NCI-H1930 (cell line): ENCODE data around the gene POLR2C.
"Not testable (repeated sequence)": the region's sequence is repeated elsewhere in the genome, so short reads cannot be mapped to it uniquely, and the experiment has no call there.

Experiments
- DNase-seq, 2 experiments: peaks; one replicate each; lab custom pipeline; 2025; lab: John Stamatoyannopoulos, UW

The POLR2C gene

DNA sequence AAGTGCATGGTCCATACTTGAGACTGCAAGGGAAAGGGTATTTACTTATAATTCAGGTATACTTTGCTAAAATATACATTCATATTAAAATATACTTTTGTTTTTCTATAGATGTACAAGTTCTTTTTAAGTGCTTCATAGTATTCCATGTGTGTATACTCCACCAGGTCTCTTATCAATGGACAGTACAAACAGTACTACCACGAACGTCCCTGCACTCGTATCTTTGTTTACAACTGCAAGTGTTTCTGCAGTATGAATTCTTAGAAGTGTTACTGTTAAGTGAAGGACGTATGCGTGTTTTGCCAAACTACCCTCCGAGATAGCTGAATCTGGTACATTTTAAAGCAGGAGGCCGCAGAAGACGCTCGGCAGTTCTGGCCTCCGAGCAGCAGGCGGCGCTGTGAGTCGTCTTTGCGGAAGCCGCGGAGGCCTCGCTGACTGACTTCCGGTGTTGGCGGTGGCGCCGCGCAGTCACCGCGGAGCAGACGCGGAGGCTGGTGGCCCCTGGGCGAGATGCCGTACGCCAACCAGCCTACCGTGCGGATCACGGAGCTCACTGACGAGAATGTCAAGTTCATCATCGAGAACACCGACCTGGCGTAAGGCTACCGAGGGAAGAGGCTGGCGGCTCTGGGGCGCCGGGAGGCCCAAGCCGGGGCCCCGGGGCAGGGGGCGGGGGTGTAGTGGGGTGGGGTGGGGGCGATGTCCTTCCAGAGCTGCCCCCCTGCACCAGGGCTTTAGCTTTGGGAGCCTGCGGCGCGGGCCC lies at the start of gene POLR2C:
Gene POLR2C, plus strand, starts transcription at position 471 of the 769 bp plus-strand sequence. Its CDS starts 46 bp downstream, at position 517.
- peak; percentile 49 to 75 for DNase-seq

DNA sequence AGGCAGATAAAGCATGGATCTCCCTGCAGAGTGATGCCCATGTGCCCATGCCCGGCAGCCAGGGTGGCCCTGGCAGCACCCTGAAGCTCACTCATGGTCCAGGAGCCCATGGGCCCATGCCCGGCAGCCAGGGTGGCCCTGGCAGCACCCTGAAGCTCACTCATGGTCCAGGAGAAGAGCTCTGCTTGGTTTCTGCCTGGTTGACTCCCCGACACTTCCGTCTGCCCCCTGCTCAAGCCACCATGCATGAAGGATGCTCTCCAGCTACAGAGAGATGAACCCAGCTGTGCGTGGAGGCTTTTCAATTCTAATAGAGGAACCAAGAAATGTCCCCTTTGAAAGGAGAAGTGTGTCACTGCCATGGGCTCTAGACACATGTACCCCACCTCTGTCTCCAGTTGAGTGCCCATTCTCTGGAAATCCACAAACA lies 49.2 kb upstream of the POLR2C start:
- no peak for DNase-seq

- no peak for DNase-seq
Measured at GRCh38 chr16:57413733-57414132, 48.7 kb upstream of the POLR2C start.

DNA sequence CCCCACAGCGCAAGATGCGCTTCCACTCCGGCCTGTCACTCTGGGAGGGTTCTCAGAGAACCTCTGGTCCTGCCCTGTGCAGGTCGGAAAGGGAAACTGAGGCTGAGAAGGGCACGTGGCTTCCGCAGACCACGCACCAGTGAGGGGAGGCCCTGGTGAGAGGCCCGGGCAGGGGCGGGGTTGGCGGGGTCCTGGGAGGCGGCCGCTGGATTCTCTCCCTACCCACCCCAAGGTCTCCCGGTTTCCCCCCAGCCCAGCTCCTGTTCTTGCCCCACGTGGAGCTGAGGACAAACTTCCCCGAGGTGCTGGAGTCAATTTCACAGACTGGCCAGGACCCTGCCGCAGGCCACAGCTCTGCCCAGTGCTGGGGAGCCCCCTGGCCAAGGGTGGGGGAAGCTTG lies 46.4 kb upstream of the POLR2C start:
- DNase-seq = no peak

GRCh38 chr16:57419506-57419905 lies 43.0 kb upstream of the POLR2C start:
- no peak for DNase-seq

DNA sequence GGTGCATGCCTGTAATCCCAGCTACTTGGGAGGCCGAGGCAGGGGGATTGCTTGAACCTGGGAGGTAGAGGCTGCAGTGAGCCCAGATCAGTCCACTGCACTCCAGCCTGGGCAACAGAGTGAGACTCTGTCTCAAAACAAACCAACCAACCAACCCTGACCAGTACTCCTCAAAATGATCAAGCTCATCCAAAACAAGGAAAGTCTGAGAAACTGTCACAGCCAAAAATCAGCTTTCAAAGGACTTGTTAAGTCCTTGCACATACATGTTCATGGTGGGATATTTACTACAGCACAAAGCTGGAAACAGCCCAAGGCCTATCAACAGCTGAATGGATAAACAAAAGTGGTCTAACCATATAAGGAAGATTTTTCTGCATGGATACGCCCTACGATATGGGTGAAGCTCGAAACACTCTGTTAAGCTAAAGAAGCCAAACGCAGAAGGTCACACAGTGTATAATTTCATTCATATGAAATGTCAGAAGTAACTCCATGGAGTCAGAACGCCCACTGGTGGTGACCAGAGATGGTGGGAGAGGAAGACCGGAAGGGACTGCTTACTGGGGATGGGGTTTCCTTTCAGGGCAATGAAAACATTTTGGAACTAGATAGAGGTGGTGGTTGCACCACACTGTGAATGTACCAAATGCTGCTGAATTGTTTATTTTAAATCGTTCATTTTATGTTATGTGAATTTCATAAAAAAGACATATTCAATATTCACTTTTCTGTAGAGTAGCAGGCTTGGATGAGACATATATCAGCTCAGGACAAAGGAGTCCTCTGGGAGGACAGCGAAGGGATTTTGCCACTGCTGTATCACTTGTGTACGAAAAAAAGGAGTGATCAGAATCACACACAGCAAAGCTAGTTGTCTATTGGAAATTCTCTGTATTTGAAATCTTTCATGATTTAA lies 40.2 kb upstream of the POLR2C start:
- DNase-seq = peak; percentile 3 to 16

DNA sequence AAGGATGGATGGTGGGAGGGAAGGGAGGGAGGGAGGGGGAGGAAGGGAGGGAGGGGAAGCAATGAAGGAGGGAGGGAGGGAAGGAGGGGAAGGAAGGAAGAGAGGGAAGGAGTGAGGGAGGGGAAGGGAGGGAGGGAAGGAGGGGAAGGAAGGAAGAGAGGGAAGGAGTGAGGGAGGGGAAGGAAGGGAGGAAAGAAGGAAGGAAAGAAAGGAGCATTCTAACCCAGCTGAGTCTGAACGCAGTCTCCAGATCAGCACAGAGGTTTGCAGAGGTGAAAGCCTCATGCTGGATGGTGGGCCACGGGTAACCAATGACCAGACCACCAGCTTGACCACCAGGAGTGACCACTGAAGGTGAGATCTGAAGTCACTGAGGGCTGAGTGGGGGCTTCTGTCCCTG lies 39.3 kb upstream of the POLR2C start:
- no peak for DNase-seq

- DNase-seq = no peak
Measured at GRCh38 chr16:57424583-57424982, 37.9 kb upstream of the POLR2C start.

- DNase-seq = no peak
Measured at GRCh38 chr16:57426356-57426755, 36.1 kb upstream of the POLR2C start.

- DNase-seq = no peak
Measured at GRCh38 chr16:57427307-57427706, 35.2 kb upstream of the POLR2C start.

GRCh38 chr16:57427824-57428223 lies 34.7 kb upstream of the POLR2C start:
- no peak for DNase-seq

GRCh38 chr16:57430955-57431354 lies 31.5 kb upstream of the POLR2C start:
- DNase-seq = no peak

GRCh38 chr16:57432505-57432904 lies 30.0 kb upstream of the POLR2C start:
- DNase-seq = no peak

DNA sequence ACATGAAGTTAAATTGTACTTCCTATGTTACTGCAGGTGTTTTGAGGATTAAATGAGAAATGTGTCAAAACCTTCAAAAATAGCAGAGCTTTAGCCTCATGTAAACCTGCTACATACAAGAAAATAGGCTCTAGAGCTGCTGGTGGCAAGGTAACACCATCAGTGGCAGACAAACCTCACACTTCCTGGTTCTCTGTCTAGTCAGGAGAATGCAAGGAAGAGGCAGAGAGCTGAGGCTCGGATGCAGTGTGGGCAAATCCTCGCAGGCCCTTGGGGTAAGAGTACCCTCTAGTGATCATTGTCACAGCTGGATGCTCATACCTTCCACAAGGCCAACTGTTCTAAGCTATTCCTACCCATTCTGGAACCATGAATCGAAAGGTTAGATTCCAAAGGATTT lies 29.5 kb upstream of the POLR2C start:
- no peak for DNase-seq

DNA sequence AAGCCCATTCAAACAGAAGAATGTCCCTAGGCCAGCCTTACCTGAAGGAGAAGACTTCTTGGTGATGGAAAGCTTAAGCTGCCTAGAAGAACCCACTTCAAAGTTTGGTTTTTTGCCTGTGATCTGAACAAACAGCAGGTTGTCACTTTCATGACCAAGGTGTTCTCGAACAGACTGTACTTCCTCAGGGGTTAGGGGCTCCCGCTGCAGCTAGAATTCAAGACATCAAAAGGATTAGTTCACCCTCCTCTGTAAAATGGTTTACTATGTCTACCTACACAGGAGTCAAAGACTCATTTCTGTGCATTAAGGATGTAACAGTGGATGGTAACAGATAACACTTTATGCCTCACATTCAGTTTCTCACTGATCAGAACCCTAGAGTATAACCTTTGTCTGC lies 28.5 kb upstream of the POLR2C start:
- DNase-seq = no peak

- DNase-seq = no peak
Measured at GRCh38 chr16:57435838-57436237, 26.6 kb upstream of the POLR2C start.

DNA sequence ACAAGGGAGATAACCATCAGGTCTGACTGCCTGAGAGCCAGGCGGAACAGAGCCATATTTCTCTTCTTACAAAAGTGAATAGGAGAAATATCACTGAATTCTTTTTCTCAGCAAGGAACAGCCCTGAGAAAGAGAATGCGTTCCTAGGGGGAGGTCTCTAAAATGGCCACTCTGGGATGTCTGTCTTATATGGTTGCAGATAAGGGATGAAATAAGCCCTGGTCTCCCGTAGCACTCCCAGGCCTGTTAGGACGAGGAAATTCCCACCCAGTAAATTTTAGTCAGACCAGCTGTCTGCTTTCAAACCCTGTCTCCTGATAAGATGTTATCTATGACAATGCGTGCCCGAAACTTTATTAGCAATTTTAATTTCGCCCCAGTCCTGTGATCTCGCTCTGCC lies 22.5 kb upstream of the POLR2C start:
- not testable (repeated sequence) for DNase-seq

DNA sequence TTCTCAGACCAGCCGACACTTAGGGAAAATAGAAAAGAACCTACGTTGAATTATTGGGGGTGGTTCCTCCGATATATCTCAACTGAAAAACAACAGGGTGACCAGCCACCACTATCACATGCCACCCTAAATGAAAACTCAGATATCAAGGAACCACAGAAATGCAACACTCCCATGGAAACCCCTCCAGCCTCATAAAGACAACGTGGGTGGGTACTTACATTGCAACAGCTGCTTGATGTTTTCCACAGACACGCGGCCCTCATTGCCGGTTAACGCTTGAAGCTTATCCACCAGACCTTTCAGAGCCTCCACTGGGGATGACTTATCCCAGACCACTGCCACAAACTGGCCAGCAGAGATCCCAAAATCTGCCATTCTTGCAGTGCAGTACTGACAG lies 21.9 kb upstream of the POLR2C start:
- not testable (repeated sequence) for DNase-seq

GRCh38 chr16:57444711-57445110 lies 17.8 kb upstream of the POLR2C start:
- DNase-seq = no peak

- no peak for DNase-seq
Measured at GRCh38 chr16:57445510-57445909, 17.0 kb upstream of the POLR2C start.

DNA sequence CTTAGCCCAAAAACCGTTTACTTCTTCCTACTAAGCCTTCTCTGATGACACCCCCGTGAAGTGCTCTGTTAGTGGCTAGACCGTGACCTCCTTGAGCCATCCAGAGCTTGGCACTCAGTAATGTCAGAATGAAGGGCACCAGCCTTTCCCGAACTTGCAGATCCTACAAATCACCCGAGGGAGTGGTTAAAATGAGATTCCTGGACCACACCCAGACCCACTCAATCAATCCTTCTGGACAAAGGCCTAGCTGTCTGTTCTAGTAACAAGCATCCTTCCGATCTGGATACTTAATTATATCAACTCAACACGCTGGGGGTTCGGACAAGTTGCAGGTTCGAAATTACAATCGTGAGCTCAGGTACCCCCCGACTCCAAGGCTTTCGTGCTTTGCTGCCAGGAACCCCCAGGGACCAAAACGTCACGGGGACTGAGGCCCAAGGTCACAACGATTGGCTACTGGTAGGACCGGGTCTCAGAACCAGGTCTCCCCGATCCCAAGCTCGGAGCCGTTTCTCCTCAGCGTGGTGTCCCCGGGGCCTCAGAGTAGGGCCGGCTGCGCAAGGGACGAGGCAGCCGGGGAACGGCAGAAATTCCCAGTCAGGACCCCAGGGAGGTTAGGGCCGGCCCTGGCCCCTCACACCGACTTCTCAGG lies 15.8 kb upstream of the POLR2C start:
- DNase-seq = no peak

- DNase-seq = peak; percentile 82 to 85
Measured at GRCh38 chr16:57447186-57447962, 15.1 kb upstream of the POLR2C start, which contains the start of the genes CIAPIN1 and COQ9. Gene CIAPIN1, minus strand, starts transcription at chr16:57447385. Its CDS starts 6,457 bp downstream, at chr16:57440928. Gene COQ9, plus strand, starts transcription at chr16:57447479. Its CDS starts 27 bp downstream, at chr16:57447506.
